ENCODE results near the gene KIFC1.

The KIFC1 gene

GRCh38 chr6:33412140-33413009 lies 20.8 kb downstream of the KIFC1 start:
- DNase-seq, result no peak

GRCh38 chr6:33413241-33414120 lies 21.9 kb downstream of the KIFC1 start:
- no peak for DNase-seq

GRCh38 chr6:33414592-33415271 lies 23.1 kb downstream of the KIFC1 start:
- DNase-seq, result no peak

- DNase-seq, result no peak
Observed at GRCh38 chr6:33415831-33416230, 24.2 kb downstream of the KIFC1 start.

- DNase-seq, result no peak
Observed at GRCh38 chr6:33416386-33417127, 24.9 kb downstream of the KIFC1 start.

- no peak for DNase-seq
Observed at GRCh38 chr6:33417128-33417902, 25.7 kb downstream of the KIFC1 start.

GRCh38 chr6:33417903-33418689 lies 26.5 kb downstream of the KIFC1 start, which contains the start of gene CUTA:
CUTA (minus strand) TSS chr6:33418107; CDS start chr6:33418000, 107 bp downstream.
- peak; percentile 96 for DNase-seq

- DNase-seq, result no peak
Observed at GRCh38 chr6:33418690-33419291, 27.2 kb downstream of the KIFC1 start.

GRCh38 chr6:33419580-33420490 lies 28.2 kb downstream of the KIFC1 start, which contains the start of gene SYNGAP1:
SYNGAP1 (plus strand) TSS chr6:33420065; CDS start chr6:33420265, 200 bp downstream.
- DNase-seq, result no peak

GRCh38 chr6:33420491-33421343 lies 29.1 kb downstream of the KIFC1 start:
- no peak for DNase-seq

- no peak for DNase-seq
Observed at GRCh38 chr6:33421344-33421643, 29.7 kb downstream of the KIFC1 start.

GRCh38 chr6:33423777-33424176 lies 32.2 kb downstream of the KIFC1 start:
- no peak for DNase-seq

- DNase-seq, result no peak
Observed at GRCh38 chr6:33424855-33425667, 33.4 kb downstream of the KIFC1 start.

GRCh38 chr6:33425668-33426577 lies 34.3 kb downstream of the KIFC1 start:
- DNase-seq, result peak; percentile 44

GRCh38 chr6:33426590-33427511 lies 35.2 kb downstream of the KIFC1 start:
- DNase-seq, result no peak
